Adrenal gland (tissue), 5 donors: ENCODE data around the gene ATXN2L.

Source experiments
- CTCF ChIP-seq, 6 experiments: fragments of 450-650 bp in 4 of 6; fragments of 200-600 bp in 2 of 6; sonication (generic) in 1 of 6; IDR thresholded peaks; 1 replicate in 5 of 6; 2 replicates in 1 of 6; pipeline versions ENCODE4 v1.5.1 to v1.8.0; 2016 to 2021; ENCODE audit warnings: antibody characterized with exemption in 6 of 6, mild to moderate bottlenecking in 2 of 6, moderate library complexity in 1 of 6
- POLR2A ChIP-seq, 2 donors: fragments of 450-650 bp; IDR thresholded peaks; one replicate each; pipeline ENCODE4 v1.6.1; 2017; ENCODE audit warnings: antibody characterized with exemption in 2 of 2, mild to moderate bottlenecking in 2 of 2, moderate library complexity in 1 of 2
- donor health status: DM: no; HTN: no; CAD: no.

GRCh38 chr16:28877655-28878000, 54.8 kb downstream of the ATXN2L start:
- TF ChIP-seq CTCF (IDR thresholded peaks at IDR 0.05) (no peak), POLR2A (IDR thresholded peaks at IDR 0.05) (no peak)
